Measurements from ENCODE around the gene MRPS6.

- TF ChIP-seq CTCF (IDR thresholded peaks at IDR 0.05; ENCODE audit: low read depth, low read length, poor library complexity, severe bottlenecking) = no peak
- no peak for TF ChIP-seq EZH2phosphoT487 (IDR thresholded peaks at IDR 0.05; ENCODE audit: borderline replicate concordance, low read length)
Measured at GRCh38 chr21:34186109-34186719, 112.8 kb downstream of the MRPS6 start.
